ENCODE results near the gene RASGRF1. TPM values are rescaled to one million over a fixed set of nuclear protein-coding genes. Genes with fewer than 3 reads are reported as not detected.

RASGRF1 gene
- total and polyA plus RNA-seq, 9 of the 15 experiments (the other 6 are each of a cell fraction or from before 2014, with no cell fraction given) = 0.03 to 0.58 (median 0.06) TPM; not detected in 1

- TF ChIP-seq CREB1 (IDR thresholded peaks at IDR 0.05) (peak; percentile 21; the same call in 1 of the 2 replicates), CREB1 (CRISPR knock-in tag; IDR thresholded peaks at IDR 0.05) (no peak), MYNN (IDR thresholded peaks at IDR 0.05) (0 out of 2 replicates have a peak, but pooled peaks have one; percentile 12), MYNN (CRISPR knock-in tag; IDR thresholded peaks at IDR 0.05) (no peak), ZFP36 (IDR thresholded peaks at IDR 0.05; ENCODE audit: low read depth, low read length, partially characterized antibody) (peak; percentile 44), GABPA (tag; conservative IDR thresholded peaks at IDR 0.05; ENCODE audit: low read depth) (peak; percentile 38), SMARCA4 (IDR thresholded peaks at IDR 0.05) (peak; percentile 70), MNT (conservative IDR thresholded peaks at IDR 0.05) (peak in 1 of 2 experiments; percentile 58; a peak in 2 of 4 replicates), ETV5 (CRISPR knock-in tag; IDR thresholded peaks at IDR 0.05; ENCODE audit: low read depth) (peak; percentile 72; the same call in 1 of the 2 replicates), ZBTB2 (IDR thresholded peaks at IDR 0.05) (peak; percentile 28; the same call in 1 of the 2 replicates), RCOR1 (IDR thresholded peaks at IDR 0.05; ENCODE audit: borderline replicate concordance in 1 of 2, low read depth in 2 of 2, low read length in 2 of 2) (peak in 1 of 2 experiments; percentile 65; a peak in 2 of 4 replicates), RNF2 (IDR thresholded peaks at IDR 0.05) (peak; percentile 82; the same call in 1 of the 2 replicates), NFE2 (IDR thresholded peaks at IDR 0.05; ENCODE audit: low read depth) (peak; percentile 40; the same call in 1 of the 2 replicates), BDP1 (IDR thresholded peaks at IDR 0.05; ENCODE audit: insufficient read depth, insufficient read length) (no peak), CBFA2T3 (IDR thresholded peaks at IDR 0.05) (peak; percentile 80), LEF1 (IDR thresholded peaks at IDR 0.05) (peak; percentile 43; the same call in 1 of the 2 replicates), ZBTB7A (IDR thresholded peaks at IDR 0.05; ENCODE audit: borderline replicate concordance, control insufficient read depth, low read depth, low read length) (peak; percentile 80; the same call in 1 of the 2 replicates), HNRNPLL (IDR thresholded peaks at IDR 0.05; ENCODE audit: low read depth, low read length, poor library complexity, severe bottlenecking) (peak; percentile 71), HDAC1 (IDR thresholded peaks at IDR 0.05) (peak in 1 of 2 experiments; percentile 71; a peak in 1 of 4 replicates), KDM5B (IDR thresholded peaks at IDR 0.05; ENCODE audit: insufficient replicate concordance, low read depth, low read length) (peak; percentile 48), EGR1 (conservative IDR thresholded peaks at IDR 0.05) (peak; percentile 97), CXXC5 (CRISPR knock-in tag; IDR thresholded peaks at IDR 0.05) (peak; percentile 93), CHD2 (IDR thresholded peaks at IDR 0.05; ENCODE audit: low read depth, low read length) (no peak)
- TF ChIP-seq, protein P1, sequence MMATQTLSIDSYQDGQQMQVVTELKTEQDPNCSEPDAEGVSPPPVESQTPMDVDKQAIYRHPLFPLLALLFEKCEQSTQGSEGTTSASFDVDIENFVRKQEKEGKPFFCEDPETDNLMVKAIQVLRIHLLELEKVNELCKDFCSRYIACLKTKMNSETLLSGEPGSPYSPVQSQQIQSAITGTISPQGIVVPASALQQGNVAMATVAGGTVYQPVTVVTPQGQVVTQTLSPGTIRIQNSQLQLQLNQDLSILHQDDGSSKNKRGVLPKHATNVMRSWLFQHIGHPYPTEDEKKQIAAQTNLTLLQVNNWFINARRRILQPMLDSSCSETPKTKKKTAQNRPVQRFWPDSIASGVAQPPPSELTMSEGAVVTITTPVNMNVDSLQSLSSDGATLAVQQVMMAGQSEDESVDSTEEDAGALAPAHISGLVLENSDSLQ (IDR thresholded peaks at IDR 0.05) = peak; percentile 64; the same call in 1 of the 2 replicates
- TF ChIP-seq, protein P2, sequence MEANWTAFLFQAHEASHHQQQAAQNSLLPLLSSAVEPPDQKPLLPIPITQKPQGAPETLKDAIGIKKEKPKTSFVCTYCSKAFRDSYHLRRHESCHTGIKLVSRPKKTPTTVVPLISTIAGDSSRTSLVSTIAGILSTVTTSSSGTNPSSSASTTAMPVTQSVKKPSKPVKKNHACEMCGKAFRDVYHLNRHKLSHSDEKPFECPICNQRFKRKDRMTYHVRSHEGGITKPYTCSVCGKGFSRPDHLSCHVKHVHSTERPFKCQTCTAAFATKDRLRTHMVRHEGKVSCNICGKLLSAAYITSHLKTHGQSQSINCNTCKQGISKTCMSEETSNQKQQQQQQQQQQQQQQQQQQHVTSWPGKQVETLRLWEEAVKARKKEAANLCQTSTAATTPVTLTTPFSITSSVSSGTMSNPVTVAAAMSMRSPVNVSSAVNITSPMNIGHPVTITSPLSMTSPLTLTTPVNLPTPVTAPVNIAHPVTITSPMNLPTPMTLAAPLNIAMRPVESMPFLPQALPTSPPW (CRISPR knock-in tag; IDR thresholded peaks at IDR 0.05) = peak; percentile 57; the same call in 1 of the 2 replicates
These were observed 153.3 kb downstream of the RASGRF1 start (continued) for GRCh38 chr15:78937132-78937739.
